Measurements from ENCODE around the gene RAC2. TPM values are rescaled to one million over a fixed set of nuclear protein-coding genes. Genes with fewer than 3 reads are reported as not detected.

Gene RAC2
- 0.40 TPM in 1 of 2 replicates, not detected in the other for total RNA-seq (2014; rRNA removed; shearing (Covaris generic))

GRCh38 chr22:37244114-37244921 lies at the start of gene RAC2:
RAC2 (minus strand) TSS chr22:37244269; CDS start chr22:37244148, 121 bp downstream.

GRCh38 chr22:37282385-37282677 lies 38.3 kb upstream of the RAC2 start, which contains the start of gene CYTH4:
CYTH4 (plus strand) TSS chr22:37282508; CDS start chr22:37282570, 62 bp downstream.

GRCh38 chr22:37212174-37212906 lies 31.7 kb downstream of the RAC2 start, which contains the start of gene SSTR3:
SSTR3 (minus strand) TSS chr22:37212477; CDS start chr22:37207803, 4,674 bp downstream.

GRCh38 chr22:37187891-37188761 lies 55.9 kb downstream of the RAC2 start, which contains the start of gene C1QTNF6:
C1QTNF6 (minus strand) TSS chr22:37188247; CDS start chr22:37188213, 34 bp downstream.

Small RNAs within 50 kb of the gene (small RNA-seq; reads per million reads assigned to genes)
- gene Z82188.1: not detected

Other genes with a start within 250 kb of the RAC2 start
- gene TST, start 224.8 kb downstream of the RAC2 start, total RNA-seq (2014; rRNA removed; shearing (Covaris generic)): 26.6 and 28.0 TPM in 2 replicates
- gene MPST, start 224.5 kb downstream of the RAC2 start, total RNA-seq (2014; rRNA removed; shearing (Covaris generic)): 61.4 and 63.6 TPM in 2 replicates
- gene KCTD17, start 192.5 kb downstream of the RAC2 start, total RNA-seq (2014; rRNA removed; shearing (Covaris generic)): 19.1 and 23.7 TPM in 2 replicates
- not detected in 2 replicates for gene TMPRSS6, start 134.6 kb downstream of the RAC2 start, total RNA-seq (2014; rRNA removed; shearing (Covaris generic))
- not detected in 2 replicates for gene IL2RB, start 94.4 kb downstream of the RAC2 start, total RNA-seq (2014; rRNA removed; shearing (Covaris generic))
- 1.7 and 2.1 TPM in 2 replicates for gene C1QTNF6, start 56.0 kb downstream of the RAC2 start, total RNA-seq (2014; rRNA removed; shearing (Covaris generic))
- not detected in 2 replicates for gene SSTR3, start 31.8 kb downstream of the RAC2 start, total RNA-seq (2014; rRNA removed; shearing (Covaris generic))
- gene CYTH4, start 38.2 kb upstream of the RAC2 start, total RNA-seq (2014; rRNA removed; shearing (Covaris generic)): 0.32 and 2.7 TPM in 2 replicates
- gene ELFN2, start 183.2 kb upstream of the RAC2 start, total RNA-seq (2014; rRNA removed; shearing (Covaris generic)): 0.13 and 0.30 TPM in 2 replicates
- 2.0 and 2.5 TPM in 2 replicates for gene MFNG, start 242.1 kb upstream of the RAC2 start, total RNA-seq (2014; rRNA removed; shearing (Covaris generic))

Measured in A375 (cell line).